GM21723 (cell line): ENCODE measurements around the gene SNX25.
"Not testable (repeated sequence)": the region's sequence is repeated elsewhere in the genome, so short reads cannot be mapped to it uniquely, and the experiment has no call there.

Source experiments
- ATAC-seq: cut with Tn5 transposase; IDR thresholded peaks from one replicate; pipeline ENCODE4 v1.9.1; 2021; ENCODE audit warnings: mild to moderate bottlenecking, moderate library complexity; ENCODE audit not compliant: unreplicated experiment

The SNX25 gene

DNA sequence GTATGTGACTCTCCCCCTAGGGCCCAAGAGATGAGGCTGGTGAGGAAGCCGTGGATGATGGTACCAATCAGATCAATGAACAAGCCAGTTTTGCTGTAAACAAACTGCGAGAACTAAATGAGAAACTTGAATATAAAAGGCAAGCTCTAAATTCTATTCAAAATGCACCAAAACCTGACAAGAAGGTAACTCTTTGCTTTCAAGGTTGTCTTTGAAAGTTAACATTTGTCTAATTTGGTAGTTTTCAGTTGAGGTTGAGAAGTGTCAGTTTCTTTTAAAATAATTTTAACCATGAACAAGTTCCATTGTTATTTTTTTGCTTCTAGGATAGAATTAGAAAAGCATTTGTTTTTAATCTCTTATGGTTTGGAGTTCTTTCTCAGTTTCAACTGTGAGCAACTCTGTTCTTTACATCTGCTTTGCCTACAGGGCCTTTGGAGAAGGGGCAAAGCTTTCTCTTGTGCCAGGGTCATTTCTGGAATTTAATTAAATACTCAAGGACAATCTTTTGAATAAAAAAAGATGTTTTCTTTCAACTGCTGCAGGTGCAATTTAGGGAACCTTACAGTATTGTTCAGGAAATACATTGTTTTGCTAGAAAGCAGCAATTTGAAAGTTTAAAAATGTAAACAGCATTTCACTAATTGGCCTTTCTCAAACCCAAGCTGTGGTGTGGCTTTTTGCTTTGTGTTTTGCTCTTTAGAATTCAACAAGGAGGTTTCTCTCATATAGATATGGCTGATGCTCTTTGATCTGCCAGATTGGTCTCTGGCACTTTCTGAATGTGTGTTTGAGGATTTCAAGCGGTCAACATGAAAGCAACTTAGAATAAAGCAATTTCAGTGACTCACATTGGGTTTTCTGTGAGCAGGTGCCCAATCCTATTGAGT is 123.4 kb downstream of the SNX25 start:
- ATAC-seq, result peak; percentile 77

DNA sequence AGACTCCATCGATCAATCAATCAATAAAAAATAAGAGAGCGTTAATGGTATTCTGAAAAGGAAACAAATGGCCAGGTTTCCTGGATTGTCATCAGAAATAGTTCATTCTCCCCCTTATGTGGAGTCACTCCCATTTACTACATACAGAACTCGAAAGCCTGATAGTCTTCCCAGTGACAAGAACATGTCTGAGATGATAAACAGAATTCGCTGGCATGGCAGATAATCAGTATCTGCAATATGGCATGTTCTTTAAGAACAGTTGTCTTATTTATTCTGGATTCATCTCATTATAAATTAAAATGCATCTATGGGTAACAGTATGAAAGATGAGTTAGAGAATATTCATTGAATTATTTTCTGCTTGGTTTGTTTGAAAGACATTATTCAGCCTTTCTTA is 124.9 kb downstream of the SNX25 start:
- no peak for ATAC-seq

GRCh38 chr4:185335579-185335978 is 126.2 kb downstream of the SNX25 start:
- ATAC-seq, result no peak

DNA sequence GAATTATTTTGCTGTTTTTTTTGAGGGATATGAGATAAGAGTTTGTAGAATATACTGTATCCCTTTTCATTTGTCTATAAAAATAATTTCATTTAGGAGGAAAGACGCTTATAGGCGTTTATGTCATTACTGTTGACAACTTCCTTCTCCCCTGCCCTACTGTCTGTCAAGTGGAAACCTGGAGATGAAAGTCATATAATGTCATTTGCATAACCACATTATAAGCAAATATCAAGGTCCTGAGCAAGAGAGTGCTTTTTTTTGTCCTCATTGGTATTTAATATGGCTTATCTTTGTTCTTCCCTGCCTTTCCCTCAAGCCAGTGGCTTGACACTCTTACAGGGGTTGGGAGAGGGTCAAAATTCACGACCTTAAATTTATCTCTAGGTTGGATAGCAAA is 130.5 kb downstream of the SNX25 start:
- ATAC-seq, result no peak

GRCh38 chr4:185341377-185341776 is 132.0 kb downstream of the SNX25 start:
- ATAC-seq, result no peak

DNA sequence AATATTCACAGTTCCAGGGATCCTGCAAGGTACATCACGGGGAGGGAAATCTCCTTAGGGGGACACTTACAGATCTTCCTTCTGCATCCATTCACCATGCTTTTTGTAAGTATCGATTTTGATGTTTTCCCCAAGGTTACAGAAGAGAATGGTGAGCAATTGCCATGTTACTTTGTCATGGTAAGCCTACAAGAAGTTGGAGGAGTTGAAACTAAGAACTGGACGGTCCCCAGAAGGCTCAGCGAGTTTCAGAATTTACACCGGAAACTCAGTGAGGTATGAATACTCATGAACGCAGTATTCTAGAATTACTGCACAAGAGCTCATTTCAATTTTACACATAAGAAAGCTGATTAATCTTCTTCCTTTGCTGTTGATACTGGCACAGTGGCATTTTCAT is 132.4 kb downstream of the SNX25 start:
- peak; percentile 53 for ATAC-seq

DNA sequence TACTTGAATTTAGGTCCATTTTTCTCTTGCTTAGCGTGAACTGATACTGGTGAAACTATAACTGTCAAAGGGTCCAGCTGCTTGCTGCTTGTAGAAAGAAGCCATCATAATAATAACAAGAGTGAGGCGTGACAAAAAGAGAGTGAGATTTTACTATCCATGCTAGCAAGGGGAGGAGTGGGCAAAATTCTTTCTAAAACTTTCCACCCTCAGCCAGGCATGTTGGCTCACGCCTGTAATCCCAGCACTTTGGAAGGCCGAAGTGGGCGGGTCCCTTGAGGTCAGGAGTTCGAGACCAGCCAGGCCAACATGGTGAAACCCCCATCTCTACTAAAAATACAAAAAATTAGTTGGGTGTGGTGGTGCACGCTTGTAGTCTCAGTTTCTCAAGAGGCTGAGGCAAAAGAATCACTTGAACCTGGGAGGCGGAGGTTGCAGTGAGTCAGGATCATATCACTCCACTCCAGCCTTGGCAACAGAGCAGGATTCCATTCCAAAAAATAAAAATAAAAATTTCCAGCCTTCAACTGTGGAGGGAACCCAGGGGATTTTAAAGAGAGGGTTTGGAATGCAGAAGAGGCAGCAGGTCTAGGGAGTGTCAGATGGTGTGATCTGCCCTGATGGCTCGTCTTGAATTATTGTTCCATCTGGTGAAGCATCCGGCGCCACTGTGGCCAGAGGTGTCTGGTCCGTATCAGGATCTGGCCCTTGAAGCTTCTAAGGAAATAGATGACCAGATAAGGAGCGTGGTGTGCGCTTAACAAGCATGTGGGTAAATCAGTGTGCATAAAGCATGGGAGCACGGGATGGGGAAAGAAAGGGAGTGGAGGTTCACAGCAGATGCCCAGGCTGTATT is 134.6 kb downstream of the SNX25 start:
- peak; percentile 36 for ATAC-seq

DNA sequence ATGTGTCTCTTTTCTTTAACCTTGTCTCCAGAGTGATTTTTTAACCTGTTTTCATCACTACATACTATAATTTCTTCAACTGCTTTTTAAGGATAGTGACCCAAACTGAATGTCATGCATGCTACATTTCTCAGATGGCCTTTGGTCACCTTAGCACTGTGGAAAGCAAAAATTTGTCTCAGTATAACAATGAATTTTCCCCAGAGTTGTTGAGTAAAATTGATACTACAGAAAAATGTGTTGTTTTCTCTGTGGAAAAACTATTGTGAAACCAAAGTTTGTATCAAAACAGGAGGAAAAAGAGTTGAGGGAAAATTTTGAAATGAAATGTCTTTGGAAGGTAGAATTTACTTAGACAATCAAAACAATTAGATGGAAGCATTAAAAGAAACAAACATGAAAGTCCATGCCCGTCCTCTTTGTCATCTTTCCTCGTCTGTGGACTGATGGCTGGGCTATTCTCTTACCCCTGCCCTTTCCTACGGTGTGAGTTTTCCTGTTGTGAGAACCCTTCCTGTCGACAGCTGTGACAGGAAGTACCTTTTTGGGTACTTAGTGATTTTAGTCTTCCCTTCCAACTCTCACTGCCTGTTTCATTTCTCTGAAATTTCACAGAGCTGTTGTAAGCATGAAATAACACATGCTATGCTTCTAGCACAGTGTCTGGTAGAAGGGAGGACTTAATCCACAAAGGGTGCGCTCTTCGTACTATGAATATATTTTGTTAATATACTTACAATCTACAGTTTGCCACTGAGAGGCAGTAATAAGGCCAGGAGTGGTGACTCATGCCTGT is 135.5 kb downstream of the SNX25 start:
- peak; percentile 58 for ATAC-seq

DNA sequence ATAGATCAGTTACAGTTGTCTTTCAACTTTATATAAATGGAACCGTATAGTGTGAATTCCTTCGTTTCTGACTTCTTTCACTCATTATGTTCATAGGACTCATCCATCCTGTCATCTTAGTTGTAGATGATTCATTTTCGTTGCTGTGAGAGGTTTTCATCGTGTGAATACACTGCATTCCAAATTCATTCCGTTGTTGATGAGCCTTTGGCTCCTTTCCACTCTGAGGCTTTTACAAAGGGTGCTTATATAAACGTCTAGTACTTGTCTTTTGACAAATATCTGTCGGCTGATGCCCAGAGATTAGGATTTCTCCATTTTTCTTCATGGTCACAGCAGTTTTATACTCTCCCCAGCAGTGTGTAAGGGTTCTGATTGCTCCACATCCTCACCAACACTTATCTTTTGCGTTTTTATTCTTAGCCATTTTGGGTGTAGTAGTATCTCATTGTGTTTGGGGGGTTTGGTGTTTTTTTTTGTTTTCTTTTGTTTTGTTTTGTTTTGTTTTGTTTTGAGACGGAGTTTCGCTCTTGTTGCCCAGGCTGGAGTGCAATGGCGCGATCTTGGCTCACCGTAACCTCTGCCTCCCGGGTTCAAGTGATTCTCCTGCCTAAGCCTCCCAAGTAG is 137.7 kb downstream of the SNX25 start:
- no peak for ATAC-seq

- ATAC-seq, result no peak
These were observed 142.3 kb downstream of the SNX25 start for GRCh38 chr4:185351691-185352090.

- no peak for ATAC-seq
These were observed 142.8 kb downstream of the SNX25 start for GRCh38 chr4:185352202-185352601.

DNA sequence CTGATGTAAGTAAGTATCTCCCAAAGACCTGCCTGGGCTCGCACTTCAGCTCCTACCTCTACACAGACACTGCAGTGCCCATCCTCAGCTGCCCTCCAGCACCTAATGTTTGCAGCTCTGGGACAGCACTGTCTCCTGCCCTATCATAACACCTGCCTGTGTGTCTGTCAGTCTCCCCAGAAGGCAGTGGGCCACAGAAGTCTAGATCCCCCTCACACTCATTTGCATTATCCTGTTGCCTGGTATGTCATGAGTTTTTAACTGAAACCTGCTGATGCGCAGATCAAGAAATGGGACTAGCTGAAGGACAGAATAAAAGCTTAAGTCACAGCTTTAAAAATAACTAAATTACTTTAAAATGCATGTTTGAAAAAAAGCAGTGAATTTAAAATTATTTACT is 143.3 kb downstream of the SNX25 start:
- ATAC-seq, result no peak

DNA sequence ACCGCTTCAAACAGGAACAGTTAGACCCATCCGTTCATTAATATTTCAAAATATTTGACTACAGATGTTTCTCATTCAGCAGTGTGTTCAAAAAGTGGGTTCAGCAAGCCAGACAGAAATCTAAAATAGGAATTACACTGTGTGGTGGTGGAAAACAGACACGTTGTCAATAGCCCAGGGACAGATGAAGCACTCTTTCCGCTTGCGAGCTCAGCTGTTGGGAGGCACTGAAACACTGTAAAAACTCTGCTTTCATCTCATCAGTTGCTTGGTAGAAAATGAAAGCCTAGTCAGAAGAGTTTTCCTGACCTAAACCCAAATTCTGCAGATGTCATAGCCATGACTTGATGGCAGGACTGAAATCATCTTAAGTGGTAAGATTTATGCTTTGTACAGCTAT is 147.8 kb downstream of the SNX25 start:
- ATAC-seq, result no peak

- ATAC-seq, result no peak
These were observed 148.5 kb downstream of the SNX25 start for GRCh38 chr4:185357733-185358440.

DNA sequence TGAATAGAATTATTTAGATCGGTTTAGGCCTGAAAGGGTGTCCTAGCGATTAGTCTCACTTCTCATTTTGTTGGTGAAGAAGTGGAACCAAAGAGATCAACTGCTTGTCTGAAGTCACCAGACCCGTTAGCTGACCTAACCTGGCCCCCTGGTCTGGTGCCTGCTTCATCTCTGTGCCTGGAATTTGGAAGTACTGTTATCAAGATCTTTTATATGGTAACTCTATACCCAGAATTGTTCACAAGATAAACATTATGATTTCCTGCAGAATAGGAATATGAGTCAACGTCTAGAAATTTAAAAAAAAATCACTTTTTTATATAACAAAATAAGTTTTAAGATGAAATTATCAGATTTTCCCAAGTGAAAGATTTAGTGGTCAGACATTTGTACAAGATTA is 149.1 kb downstream of the SNX25 start:
- no peak for ATAC-seq

DNA sequence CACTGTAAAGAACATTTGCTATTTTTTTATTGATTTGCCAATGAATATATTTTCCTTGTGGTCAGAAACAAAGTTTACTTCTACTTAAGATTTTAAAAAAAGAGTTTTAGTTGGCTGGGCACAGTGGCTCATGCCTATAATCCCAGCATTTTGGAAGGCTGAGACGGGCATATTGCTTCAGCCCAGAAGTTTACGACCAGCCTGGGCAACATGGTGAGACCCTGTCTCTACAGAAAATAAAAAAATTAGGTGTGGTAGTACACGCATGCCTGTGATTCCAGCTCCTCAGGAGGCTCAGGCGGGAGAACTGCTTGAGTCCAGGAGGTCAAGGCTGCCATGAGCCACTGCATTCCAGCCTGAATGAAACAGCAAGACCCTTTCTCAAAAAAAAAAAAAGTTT is 149.6 kb downstream of the SNX25 start:
- ATAC-seq, result no peak

- no peak for ATAC-seq
These were observed 150.5 kb downstream of the SNX25 start for GRCh38 chr4:185359767-185360446.

GRCh38 chr4:185361872-185362271 is 152.5 kb downstream of the SNX25 start:
- no peak for ATAC-seq

DNA sequence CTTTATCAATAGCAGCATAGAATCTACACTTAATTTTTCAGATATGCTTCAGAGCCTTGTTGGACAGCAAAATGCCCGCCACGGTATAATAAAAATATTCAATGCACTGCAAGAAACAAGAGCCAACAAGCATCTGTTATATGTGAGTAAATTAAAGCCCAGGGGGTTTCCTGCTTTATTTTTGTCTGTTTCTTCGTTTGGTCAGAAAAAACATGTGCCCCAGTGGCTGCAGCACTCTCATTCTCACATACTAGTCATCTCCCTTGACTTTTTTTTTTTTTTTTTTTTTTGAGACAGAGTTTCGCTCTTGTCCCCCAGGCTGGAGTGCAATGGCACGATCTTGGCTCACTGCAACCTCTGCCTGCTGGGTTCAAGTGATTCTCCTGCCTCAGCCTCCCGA is 153.2 kb downstream of the SNX25 start:
- ATAC-seq, result not testable (repeated sequence)

DNA sequence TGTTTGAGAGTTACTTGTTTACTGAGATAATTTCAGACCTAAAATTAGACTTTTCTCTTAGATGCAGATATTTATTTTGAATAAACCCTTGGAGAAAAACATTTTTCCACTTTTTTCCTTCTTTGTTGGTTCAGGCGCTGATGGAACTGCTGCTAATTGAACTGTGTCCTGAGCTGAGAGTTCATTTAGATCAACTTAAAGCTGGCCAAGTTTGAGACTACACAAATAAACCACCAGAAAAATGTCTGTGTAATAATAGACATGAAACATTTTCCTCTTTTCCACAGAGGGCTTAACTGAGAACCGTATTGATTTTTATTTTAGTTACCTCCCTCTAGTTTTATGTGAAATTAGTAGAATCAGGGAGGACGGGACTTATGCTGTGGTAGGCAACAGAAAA is 153.9 kb downstream of the SNX25 start:
- ATAC-seq, result no peak
